HCT116 (cell line): ENCODE results near the gene CNTNAP5. TPM values are rescaled to one million over a fixed set of nuclear protein-coding genes. Genes with fewer than 3 reads are reported as not detected.

ENCODE experiments used
- ATAC-seq: fragments of 200-7000 bp; cut with Tn5 transposase; 2 replicates; pipeline ENCODE4 v1.9.1; 2020; ENCODE audit warnings: mild to moderate bottlenecking, moderate library complexity
- BruUV-seq: library from RNA; stranded (reverse); fragments of 400-500 nt; replicated peaks from 2 replicates; lab custom pipeline; 2021; lab: Mats Ljungman, UMichigan
- CTCF ChIA-PET: fragments of 300-600 bp; sonication (Branson Sonifier 250); formaldehyde crosslinking; loops from one replicate; lab custom pipeline; 2021; ENCODE audit warnings: antibody characterized with exemption; lab: Charles Lee
- POLR2A ChIA-PET: fragments of 300-600, 350-600 bp; sonication (Branson Sonifier 250); formaldehyde crosslinking; loops from one replicate; lab custom pipeline; 2021; ENCODE audit warnings: antibody characterized with exemption; lab: Charles Lee
- RAD21 ChIA-PET, 2 experiments: fragments of 300-600 bp; sonication (Branson Sonifier 250); formaldehyde crosslinking; loops; one replicate each; lab custom pipeline; 2023; ENCODE audit warnings: low total read pairs in 2 of 2; ENCODE audit not compliant: uncharacterized antibody in 2 of 2, unreplicated experiment in 2 of 2, low non-redundant PET in 1 of 2; lab: Charles Lee
- DNase-seq: peaks from one replicate; pipeline ENCODE4 v3.0.0-alpha.2; 2010; ENCODE audit warnings: low read depth, low spot score
- H2AFZ ChIP-seq: fragments of 200-600 bp; shearing (Covaris generic), sonication (generic); 2 replicates; pipeline ENCODE4 v1.6.1; 2017; ENCODE audit warnings: low read depth, mixed run types, mixed read lengths, antibody characterized with exemption, low read length; ENCODE audit not compliant: poor library complexity, severe bottlenecking
- H3K27ac ChIP-seq: 2 replicates; pipeline ENCODE4 v1.5.1; 2012; ENCODE audit warnings: low read depth, low read length
- H3K27me3 ChIP-seq: fragments of 200-600 bp; sonication (generic); 2 replicates; pipeline ENCODE4 v1.6.1; 2016; ENCODE audit warnings: mixed run types, low read length, mixed read lengths; ENCODE audit not compliant: insufficient read depth
- H3K36me3 ChIP-seq, 2 experiments: fragments of 200-500 bp in 1 of 2; fragments of 200-600 bp in 1 of 2; sonication (Bioruptor generic) in 1 of 2; sonication (generic) in 1 of 2; 2 replicates each; pipeline versions ENCODE4 v1.5.1 to v1.6.1; 2014 to 2016; ENCODE audit warnings: low read length in 2 of 2, inconsistent platforms in 1 of 2, mixed read lengths in 1 of 2, mixed run types in 1 of 2; ENCODE audit not compliant: insufficient read depth in 2 of 2, control insufficient read depth in 1 of 2
- H3K4me1 ChIP-seq, 2 experiments: fragments of 200-600 bp in 1 of 2; sonication (generic) in 1 of 2; 2 replicates each; pipeline versions ENCODE4 v1.5.1 to v1.6.1; 2012 to 2017; ENCODE audit warnings: low read length in 2 of 2, inconsistent platforms in 1 of 2, mild to moderate bottlenecking in 1 of 2, mixed read lengths in 1 of 2, mixed run types in 1 of 2, moderate library complexity in 1 of 2; ENCODE audit not compliant: insufficient read depth in 2 of 2, control insufficient read depth in 1 of 2
- H3K4me2 ChIP-seq: fragments of 200-600 bp; sonication (generic); 2 replicates; pipeline ENCODE4 v1.6.1; 2017; ENCODE audit warnings: mixed run types, low read length, mixed read lengths
- H3K4me3 ChIP-seq, 2 experiments: fragments of 200-600 bp in 1 of 2; sonication (generic) in 1 of 2; replicated peaks in 1 of 2; 2 replicates each; pipeline ENCODE4 v1.5.1; 2011 to 2016; ENCODE audit warnings: low read length in 2 of 2, control low read depth in 1 of 2, low read depth in 1 of 2, mild to moderate bottlenecking in 1 of 2, mixed read lengths in 1 of 2, mixed run types in 1 of 2
- H3K79me2 ChIP-seq: fragments of 200-600 bp; sonication (generic); 2 replicates; pipeline ENCODE4 v1.6.1; 2017; ENCODE audit warnings: mild to moderate bottlenecking, mixed run types, low read length, moderate library complexity, mixed read lengths; ENCODE audit not compliant: insufficient read depth
- H3K9ac ChIP-seq: fragments of 200-600 bp; sonication (generic); 2 replicates; pipeline ENCODE4 v1.6.1; 2016; ENCODE audit warnings: low read length, mixed read lengths
- H3K9me2 ChIP-seq: fragments of 200-600 bp; sonication (generic), shearing (Covaris generic); 2 replicates; pipeline ENCODE4 v1.6.1; 2017; ENCODE audit warnings: mixed run types, mild to moderate bottlenecking, moderate library complexity; ENCODE audit not compliant: insufficient read depth
- H3K9me3 ChIP-seq, 2 experiments: fragments of 200-500 bp in 1 of 2; fragments of 200-600 bp in 1 of 2; sonication (Bioruptor generic) in 1 of 2; sonication (generic) in 1 of 2; 2 replicates each; pipeline ENCODE4 v1.6.1; 2014 to 2017; ENCODE audit warnings: low read length in 2 of 2, mixed read lengths in 2 of 2, inconsistent platforms in 1 of 2, low read depth in 1 of 2, mild to moderate bottlenecking in 1 of 2, mixed run types in 1 of 2, moderate library complexity in 1 of 2; ENCODE audit not compliant: control insufficient read depth in 1 of 2, insufficient read depth in 1 of 2
- H4K20me1 ChIP-seq: fragments of 200-600 bp; sonication (generic), shearing (Covaris generic); 2 replicates; pipeline ENCODE4 v1.6.1; 2017; ENCODE audit warnings: mixed run types, mild to moderate bottlenecking, moderate library complexity; ENCODE audit not compliant: insufficient read depth
- CEBPB ChIP-seq: IDR thresholded peaks from 2 replicates; pipeline ENCODE4 v1.6.1; 2012; ENCODE audit warnings: low read depth
- ELF1 ChIP-seq: IDR thresholded peaks from 2 replicates; pipeline ENCODE4 v1.6.1; 2012; ENCODE audit warnings: low read depth, borderline replicate concordance
- EZH2 ChIP-seq: fragments of 200-600 bp; sonication (generic); IDR thresholded peaks from 2 replicates; pipeline ENCODE4 v1.6.1; 2017; ENCODE audit warnings: antibody characterized with exemption, mixed run types
- EZH2phosphoT487 ChIP-seq: fragments of 200-600 bp; IDR thresholded peaks from 2 replicates; pipeline ENCODE4 v1.6.1; 2018; ENCODE audit warnings: antibody characterized with exemption, borderline replicate concordance
- FOSL1 ChIP-seq: IDR thresholded peaks from 2 replicates; pipeline ENCODE4 v1.6.1; 2012; ENCODE audit warnings: low read depth
- JUND ChIP-seq: IDR thresholded peaks from 2 replicates; pipeline ENCODE4 v1.6.1; 2012
- POLR2A ChIP-seq: IDR thresholded peaks from 2 replicates; pipeline ENCODE4 v1.7.0; 2011; ENCODE audit warnings: borderline replicate concordance; ENCODE audit not compliant: insufficient read depth, insufficient read length; ENCODE audit errors: extremely low read depth
- POLR2AphosphoS5 ChIP-seq: IDR thresholded peaks from 2 replicates; pipeline ENCODE4 v1.6.1; 2011; ENCODE audit warnings: mild to moderate bottlenecking, low read depth, low read length, moderate library complexity
- RAD21 ChIP-seq: IDR thresholded peaks from 2 replicates; pipeline ENCODE4 v1.6.1; 2012; ENCODE audit warnings: low read depth, mild to moderate bottlenecking
- SIN3A ChIP-seq: IDR thresholded peaks from 2 replicates; pipeline ENCODE4 v1.6.1; 2012; ENCODE audit warnings: low read depth
- SP1 ChIP-seq: IDR thresholded peaks from 2 replicates; pipeline ENCODE4 v1.6.1; 2012; ENCODE audit warnings: low read depth
- SRF ChIP-seq: IDR thresholded peaks from 2 replicates; pipeline ENCODE4 v1.6.1; 2012; ENCODE audit warnings: low read depth
- YY1 ChIP-seq: IDR thresholded peaks from 2 replicates; pipeline ENCODE4 v1.6.1; 2011; ENCODE audit warnings: low read length, low read depth, moderate library complexity, mild to moderate bottlenecking; ENCODE audit not compliant: insufficient replicate concordance; ENCODE audit errors: extremely low read depth
- ZFX ChIP-seq: fragments of 450-650 bp; IDR thresholded peaks from 2 replicates; pipeline ENCODE4 v1.6.1; 2017
- ZNF274 ChIP-seq: fragments of 200-500 bp; sonication (Bioruptor generic); IDR thresholded peaks from 2 replicates; pipeline ENCODE4 v1.6.1; 2014; ENCODE audit warnings: mild to moderate bottlenecking, low read depth, low read length, inconsistent platforms
- intact Hi-C: fragments of 100-400 bp; cut with micrococcal nuclease; formaldehyde crosslinking; loops from 2 replicates; pipeline ENCODE4 v1.10.0; 2022
- total RNA-seq: library from RNA; stranded (reverse); gene quantifications from one replicate; pipeline ENCODE4 v1.2.1, GENCODE V29; 2021; ENCODE audit not compliant: unreplicated experiment
- TF ChIP-seq, protein P1 (sequence below): IDR thresholded peaks from 2 replicates; pipeline ENCODE4 v1.6.1; 2011; ENCODE audit warnings: mild to moderate bottlenecking, low read length, moderate library complexity; ENCODE audit not compliant: insufficient replicate concordance; ENCODE audit errors: extremely low read depth
- TF ChIP-seq, protein P2 (sequence below): IDR thresholded peaks from 2 replicates; pipeline ENCODE4 v1.6.1; 2012
- TF ChIP-seq, protein P3 (sequence below): IDR thresholded peaks from 2 replicates; pipeline ENCODE4 v1.6.1; 2012; ENCODE audit warnings: low read depth
- TF ChIP-seq, protein P4 (sequence below): IDR thresholded peaks from 2 replicates; pipeline ENCODE4 v1.6.1; 2012

Gene CNTNAP5
- total RNA-seq, 1 experiment from 2014 or later = not detected

DNA sequence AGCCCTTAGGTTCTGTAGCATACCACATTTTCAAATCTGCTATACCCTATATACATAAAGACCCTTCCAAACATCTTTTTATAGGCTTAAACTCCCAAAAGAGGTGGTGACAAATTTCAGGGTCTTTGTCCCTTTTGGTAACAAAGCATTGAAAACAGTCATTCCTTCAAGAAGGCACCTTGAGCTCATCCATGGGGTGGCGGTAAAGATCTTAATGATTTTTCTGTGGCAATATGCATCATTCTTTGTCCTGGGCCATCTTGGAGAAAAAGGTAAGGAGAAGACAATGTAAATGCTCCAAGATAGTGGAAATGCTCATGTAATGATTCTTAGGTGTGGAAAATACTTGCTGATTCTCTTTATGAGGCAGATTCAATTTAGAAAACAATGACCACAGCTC is 890.5 kb downstream of the CNTNAP5 start:
- Histone ChIP-seq H3K9me3 (peaks cover 9 to 54% of the 10 kb centered on the region in 2 experiments; a peak in 2 of 4 replicates), H3K27ac (no peak overlapping the region), H2AFZ (no peak overlapping the region), H3K4me2 (no peak overlapping the region), H3K9ac (no peak overlapping the region), H3K79me2 (no peaks in the 10 kb centered on the region), H3K36me3 (no peaks in the 10 kb centered on the region), H3K9me2 (no peaks in the 10 kb centered on the region), H4K20me1 (no peaks in the 10 kb centered on the region), H3K27me3 (no peaks in the 10 kb centered on the region), H3K4me3 (no peak overlapping the region), H3K4me1 (no peaks in the 10 kb centered on the region)
- ATAC-seq = no peak
- intact Hi-C loops = no loop called here
- ChIA-PET CTCF (no interaction called here), RAD21 (no interaction called here), POLR2A (no interaction called here)
- no TSS peak for BruUV-seq
- no peak for TF ChIP-seq EZH2
- TF ChIP-seq SRF = no peak
- TF ChIP-seq FOSL1 = no peak
- TF ChIP-seq, protein P1, sequence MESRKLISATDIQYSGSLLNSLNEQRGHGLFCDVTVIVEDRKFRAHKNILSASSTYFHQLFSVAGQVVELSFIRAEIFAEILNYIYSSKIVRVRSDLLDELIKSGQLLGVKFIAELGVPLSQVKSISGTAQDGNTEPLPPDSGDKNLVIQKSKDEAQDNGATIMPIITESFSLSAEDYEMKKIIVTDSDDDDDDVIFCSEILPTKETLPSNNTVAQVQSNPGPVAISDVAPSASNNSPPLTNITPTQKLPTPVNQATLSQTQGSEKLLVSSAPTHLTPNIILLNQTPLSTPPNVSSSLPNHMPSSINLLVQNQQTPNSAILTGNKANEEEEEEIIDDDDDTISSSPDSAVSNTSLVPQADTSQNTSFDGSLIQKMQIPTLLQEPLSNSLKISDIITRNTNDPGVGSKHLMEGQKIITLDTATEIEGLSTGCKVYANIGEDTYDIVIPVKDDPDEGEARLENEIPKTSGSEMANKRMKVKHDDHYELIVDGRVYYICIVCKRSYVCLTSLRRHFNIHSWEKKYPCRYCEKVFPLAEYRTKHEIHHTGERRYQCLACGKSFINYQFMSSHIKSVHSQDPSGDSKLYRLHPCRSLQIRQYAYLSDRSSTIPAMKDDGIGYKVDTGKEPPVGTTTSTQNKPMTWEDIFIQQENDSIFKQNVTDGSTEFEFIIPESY = no peak
- no peak for TF ChIP-seq RAD21
- no peak for TF ChIP-seq JUND
- TF ChIP-seq SP1 = no peak
- TF ChIP-seq POLR2AphosphoS5 = no peak
- TF ChIP-seq ELF1 = no peak
- no peak for TF ChIP-seq ZNF274
- TF ChIP-seq, protein P2, sequence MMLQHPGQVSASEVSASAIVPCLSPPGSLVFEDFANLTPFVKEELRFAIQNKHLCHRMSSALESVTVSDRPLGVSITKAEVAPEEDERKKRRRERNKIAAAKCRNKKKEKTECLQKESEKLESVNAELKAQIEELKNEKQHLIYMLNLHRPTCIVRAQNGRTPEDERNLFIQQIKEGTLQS = no peak
- TF ChIP-seq ZFX = no peak
- TF ChIP-seq, protein P3, sequence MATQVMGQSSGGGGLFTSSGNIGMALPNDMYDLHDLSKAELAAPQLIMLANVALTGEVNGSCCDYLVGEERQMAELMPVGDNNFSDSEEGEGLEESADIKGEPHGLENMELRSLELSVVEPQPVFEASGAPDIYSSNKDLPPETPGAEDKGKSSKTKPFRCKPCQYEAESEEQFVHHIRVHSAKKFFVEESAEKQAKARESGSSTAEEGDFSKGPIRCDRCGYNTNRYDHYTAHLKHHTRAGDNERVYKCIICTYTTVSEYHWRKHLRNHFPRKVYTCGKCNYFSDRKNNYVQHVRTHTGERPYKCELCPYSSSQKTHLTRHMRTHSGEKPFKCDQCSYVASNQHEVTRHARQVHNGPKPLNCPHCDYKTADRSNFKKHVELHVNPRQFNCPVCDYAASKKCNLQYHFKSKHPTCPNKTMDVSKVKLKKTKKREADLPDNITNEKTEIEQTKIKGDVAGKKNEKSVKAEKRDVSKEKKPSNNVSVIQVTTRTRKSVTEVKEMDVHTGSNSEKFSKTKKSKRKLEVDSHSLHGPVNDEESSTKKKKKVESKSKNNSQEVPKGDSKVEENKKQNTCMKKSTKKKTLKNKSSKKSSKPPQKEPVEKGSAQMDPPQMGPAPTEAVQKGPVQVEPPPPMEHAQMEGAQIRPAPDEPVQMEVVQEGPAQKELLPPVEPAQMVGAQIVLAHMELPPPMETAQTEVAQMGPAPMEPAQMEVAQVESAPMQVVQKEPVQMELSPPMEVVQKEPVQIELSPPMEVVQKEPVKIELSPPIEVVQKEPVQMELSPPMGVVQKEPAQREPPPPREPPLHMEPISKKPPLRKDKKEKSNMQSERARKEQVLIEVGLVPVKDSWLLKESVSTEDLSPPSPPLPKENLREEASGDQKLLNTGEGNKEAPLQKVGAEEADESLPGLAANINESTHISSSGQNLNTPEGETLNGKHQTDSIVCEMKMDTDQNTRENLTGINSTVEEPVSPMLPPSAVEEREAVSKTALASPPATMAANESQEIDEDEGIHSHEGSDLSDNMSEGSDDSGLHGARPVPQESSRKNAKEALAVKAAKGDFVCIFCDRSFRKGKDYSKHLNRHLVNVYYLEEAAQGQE = no peak
- TF ChIP-seq YY1 = no peak
- no peak for TF ChIP-seq EZH2phosphoT487
- no peak for TF ChIP-seq POLR2A
- TF ChIP-seq, protein P4, sequence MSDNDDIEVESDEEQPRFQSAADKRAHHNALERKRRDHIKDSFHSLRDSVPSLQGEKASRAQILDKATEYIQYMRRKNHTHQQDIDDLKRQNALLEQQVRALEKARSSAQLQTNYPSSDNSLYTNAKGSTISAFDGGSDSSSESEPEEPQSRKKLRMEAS = no peak
- no peak for TF ChIP-seq SIN3A
- TF ChIP-seq CEBPB = no peak
- DNase-seq = no peak
